Measurements from ENCODE around the gene C1QB. TPM values are rescaled to one million over a fixed set of nuclear protein-coding genes. Genes with fewer than 3 reads are reported as not detected.

Gene C1QB
- total RNA-seq, 2 donors from 2014 or later: 448 to 884 TPM

GRCh38 chr1:22616571-22616970, 36.5 kb upstream of the C1QB start:
- H3K9me3 ChIP-seq: no peaks in the 10 kb centered on the region
- H3K4me1 ChIP-seq (ENCODE audit: control insufficient read depth in 1 of 2, low read depth in 2 of 2): no peaks in the 10 kb centered on the region
- no peak overlapping the region for H3K27ac ChIP-seq
- ATAC-seq (ENCODE audit: insufficient number of reproducible peaks, low FRiP score, low read depth) (no peak), DNase-seq (ENCODE audit: low spot score) (no peak)
- no peak for TF ChIP-seq CTCF (IDR thresholded peaks at IDR 0.05)
- no peaks in the 10 kb centered on the region for H3K36me3 ChIP-seq
- no peak overlapping the region for H3K4me3 ChIP-seq
- no peaks in the 10 kb centered on the region for H3K27me3 ChIP-seq (replicated peaks; ENCODE audit: insufficient read depth)

GRCh38 chr1:22618056-22618455, 35.0 kb upstream of the C1QB start:
- Histone ChIP-seq H3K4me1 (ENCODE audit: control insufficient read depth in 1 of 2, low read depth in 2 of 2) (no peaks in the 10 kb centered on the region), H3K27ac (no peak overlapping the region), H3K4me3 (no peak overlapping the region), H3K27me3 (replicated peaks; ENCODE audit: insufficient read depth) (no peaks in the 10 kb centered on the region), H3K9me3 (no peaks in the 10 kb centered on the region), H3K36me3 (no peaks in the 10 kb centered on the region)
- no peak for TF ChIP-seq CTCF (IDR thresholded peaks at IDR 0.05)
- DNase-seq (ENCODE audit: low spot score): no peak
- ATAC-seq (ENCODE audit: insufficient number of reproducible peaks, low FRiP score, low read depth): no peak

GRCh38 chr1:22619252-22619651, 33.8 kb upstream of the C1QB start:
- H3K36me3 ChIP-seq: no peaks in the 10 kb centered on the region
- no peaks in the 10 kb centered on the region for H3K9me3 ChIP-seq
- no peak overlapping the region for H3K27ac ChIP-seq
- ATAC-seq (ENCODE audit: insufficient number of reproducible peaks, low FRiP score, low read depth): no peak
- no peaks in the 10 kb centered on the region for H3K4me1 ChIP-seq (ENCODE audit: control insufficient read depth in 1 of 2, low read depth in 2 of 2)
- DNase-seq (ENCODE audit: low spot score): no peak
- no peaks in the 10 kb centered on the region for H3K27me3 ChIP-seq (replicated peaks; ENCODE audit: insufficient read depth)
- TF ChIP-seq CTCF (IDR thresholded peaks at IDR 0.05): no peak
- H3K4me3 ChIP-seq: no peak overlapping the region

- TF ChIP-seq CTCF (IDR thresholded peaks at IDR 0.05): no peak
- Histone ChIP-seq H3K27ac (no peak overlapping the region), H3K4me3 (no peak overlapping the region), H3K36me3 (no peaks in the 10 kb centered on the region), H3K9me3 (no peaks in the 10 kb centered on the region), H3K27me3 (replicated peaks; ENCODE audit: insufficient read depth) (no peaks in the 10 kb centered on the region), H3K4me1 (ENCODE audit: control insufficient read depth in 1 of 2, low read depth in 2 of 2) (no peaks in the 10 kb centered on the region)
- DNase-seq (ENCODE audit: low spot score): no peak
- ATAC-seq (ENCODE audit: insufficient number of reproducible peaks, low FRiP score, low read depth): no peak
These were observed 33.2 kb upstream of the C1QB start for GRCh38 chr1:22619798-22620197.

DNA sequence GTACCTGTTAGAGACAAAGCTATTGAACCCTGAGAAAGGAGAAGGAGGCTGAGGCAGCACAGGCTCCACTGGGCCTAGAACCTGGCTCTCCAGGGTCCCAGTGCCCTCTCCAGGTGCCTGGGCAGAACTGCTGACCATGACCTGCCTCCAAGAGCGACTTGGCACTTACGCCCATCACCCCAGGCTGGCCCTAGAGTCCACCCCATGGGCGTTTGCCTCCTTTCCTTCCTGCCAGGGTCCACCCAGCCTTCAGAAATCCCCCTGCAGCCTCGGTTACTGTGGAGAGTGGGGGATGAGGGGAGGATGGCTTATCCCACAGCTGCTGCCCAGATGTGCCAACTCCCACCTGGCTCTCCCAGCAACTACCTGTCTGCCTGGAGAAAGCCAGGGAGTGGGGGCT, 31.3 kb upstream of the C1QB start:
- H3K9me3 ChIP-seq: no peaks in the 10 kb centered on the region
- H3K27ac ChIP-seq: no peak overlapping the region
- TF ChIP-seq CTCF (IDR thresholded peaks at IDR 0.05): no peak
- no peaks in the 10 kb centered on the region for H3K4me1 ChIP-seq (ENCODE audit: control insufficient read depth in 1 of 2, low read depth in 2 of 2)
- DNase-seq (ENCODE audit: low spot score) (no peak), ATAC-seq (ENCODE audit: insufficient number of reproducible peaks, low FRiP score, low read depth) (no peak)
- H3K36me3 ChIP-seq: no peaks in the 10 kb centered on the region
- H3K27me3 ChIP-seq (replicated peaks; ENCODE audit: insufficient read depth): no peaks in the 10 kb centered on the region
- no peak overlapping the region for H3K4me3 ChIP-seq
